Neural cell (in vitro differentiated cells): ENCODE measurements around the gene HOXB5. TPM values are rescaled to one million over a fixed set of nuclear protein-coding genes. Genes with fewer than 3 reads are reported as not detected.

Experiments used
- H2AFZ ChIP-seq: fragments of 200-600, 300-800 bp; sonication (generic), shearing (Covaris generic); 2 replicates; pipeline ENCODE4 v1.6.0; 2014; ENCODE audit warnings: low read depth, mild to moderate bottlenecking, antibody characterized with exemption, low read length, moderate library complexity
- H3F3A ChIP-seq: fragments of 200-600 bp; shearing (Covaris generic); 2 replicates; pipeline ENCODE4 v1.6.1; 2016; ENCODE audit warnings: mild to moderate bottlenecking, moderate library complexity, mixed read lengths, antibody characterized with exemption, low read length; ENCODE audit not compliant: insufficient read depth, poor library complexity, severe bottlenecking
- H3K27ac ChIP-seq: fragments of 200-600, 300-800 bp; sonication (generic), shearing (Covaris generic); 2 replicates; pipeline ENCODE4 v1.5.1; 2014; ENCODE audit warnings: mild to moderate bottlenecking, low read length, moderate library complexity
- H3K27me3 ChIP-seq: fragments of 300-800, 200-600 bp; sonication (generic), shearing (Covaris generic); 2 replicates; pipeline ENCODE4 v1.6.0; 2014; ENCODE audit warnings: mild to moderate bottlenecking, low read depth, low read length, moderate library complexity; ENCODE audit not compliant: insufficient read depth
- H3K36me3 ChIP-seq: fragments of 300-800, 200-600 bp; sonication (generic), shearing (Covaris generic); 2 replicates; pipeline ENCODE4 v1.5.1; 2014; ENCODE audit warnings: mild to moderate bottlenecking, antibody characterized with exemption, low read length, moderate library complexity; ENCODE audit not compliant: insufficient read depth
- H3K4me2 ChIP-seq: fragments of 300-800, 200-600 bp; sonication (generic), shearing (Covaris generic); 2 replicates; pipeline ENCODE4 v1.6.0; 2014; ENCODE audit warnings: mild to moderate bottlenecking, low read length
- H3K4me3 ChIP-seq: fragments of 300-800, 200-600 bp; sonication (generic), shearing (Covaris generic); 2 replicates; pipeline ENCODE4 v1.5.1; 2014; ENCODE audit warnings: mild to moderate bottlenecking, low read length, moderate library complexity
- H3K79me2 ChIP-seq: fragments of 200-600 bp; shearing (Covaris generic); replicated peaks from 2 replicates; pipeline ENCODE4 v1.6.0; 2014; ENCODE audit warnings: mild to moderate bottlenecking, low read length, moderate library complexity; ENCODE audit not compliant: insufficient read depth
- H3K9ac ChIP-seq: fragments of 300-800, 200-600 bp; sonication (generic), shearing (Covaris generic); 2 replicates; pipeline ENCODE4 v1.6.1; 2016; ENCODE audit warnings: mild to moderate bottlenecking, low read length, mixed read lengths
- H3K9me2 ChIP-seq: fragments of 200-600 bp; shearing (Covaris generic); 2 replicates; pipeline ENCODE4 v1.6.1; 2016; ENCODE audit warnings: mild to moderate bottlenecking, low read length, mixed read lengths; ENCODE audit not compliant: insufficient read depth
- H3K9me3 ChIP-seq: fragments of 200-600, 300-800 bp; sonication (generic), shearing (Covaris generic); 2 replicates; pipeline ENCODE4 v1.6.1; 2016; ENCODE audit warnings: mild to moderate bottlenecking, mixed run types, low read length, moderate library complexity, mixed read lengths
- H4K20me1 ChIP-seq: fragments of 200-600 bp; shearing (Covaris generic); 2 replicates; pipeline ENCODE4 v1.6.1; 2016; ENCODE audit warnings: mild to moderate bottlenecking, mixed run types; ENCODE audit not compliant: insufficient read depth
- CTCF ChIP-seq: fragments of 450-650 bp; IDR thresholded peaks from 2 replicates; pipeline ENCODE4 v1.5.1; 2014; ENCODE audit warnings: antibody characterized with exemption, mild to moderate bottlenecking, moderate library complexity; ENCODE audit not compliant: poor library complexity, severe bottlenecking
- EP300 ChIP-seq: fragments of 450-650 bp; conservative IDR thresholded peaks from 2 replicates; pipeline ENCODE4 v1.6.1; 2014; ENCODE audit warnings: antibody characterized with exemption, mild to moderate bottlenecking, moderate library complexity; ENCODE audit not compliant: poor library complexity, severe bottlenecking
- EZH2 ChIP-seq: fragments of 200-600, 300-800 bp; shearing (Covaris generic), sonication (generic); IDR thresholded peaks from 2 replicates; pipeline ENCODE4 v1.6.1; 2014; ENCODE audit warnings: antibody characterized with exemption, low read length, borderline replicate concordance, mild to moderate bottlenecking; ENCODE audit not compliant: insufficient read depth, poor library complexity, severe bottlenecking
- MXI1 ChIP-seq: fragments of 450-650 bp; conservative IDR thresholded peaks from 2 replicates; pipeline ENCODE4 v1.6.1; 2014; ENCODE audit warnings: antibody characterized with exemption, mild to moderate bottlenecking; ENCODE audit not compliant: poor library complexity, severe bottlenecking
- POLR2AphosphoS5 ChIP-seq: IDR thresholded peaks from 2 replicates; pipeline ENCODE4 v1.6.1; 2012
- RAD21 ChIP-seq: fragments of 450-650 bp; conservative IDR thresholded peaks from 2 replicates; pipeline ENCODE4 v1.6.1; 2014; ENCODE audit warnings: antibody characterized with exemption, mild to moderate bottlenecking, moderate library complexity
- SMC3 ChIP-seq: fragments of 450-650 bp; conservative IDR thresholded peaks from 2 replicates; pipeline ENCODE4 v1.6.1; 2014; ENCODE audit warnings: antibody characterized with exemption, mild to moderate bottlenecking, moderate library complexity; ENCODE audit not compliant: poor library complexity
- TAF1 ChIP-seq: IDR thresholded peaks from 2 replicates; pipeline ENCODE4 v1.6.1; 2012; ENCODE audit warnings: low read depth
- polyA plus RNA-seq: library from polyadenylated mRNA; depleted of rRNA; stranded (reverse); fragments of >200 nt; gene quantifications from 2 replicates; pipeline ENCODE4 v1.2.3, GENCODE V29; 2014
- TF ChIP-seq, protein P1 (sequence below): IDR thresholded peaks from 2 replicates; pipeline ENCODE4 v1.6.1; 2012; ENCODE audit warnings: borderline replicate concordance

Gene HOXB5
- polyA plus RNA-seq, 1 donor from 2014 or later: not detected

DNA sequence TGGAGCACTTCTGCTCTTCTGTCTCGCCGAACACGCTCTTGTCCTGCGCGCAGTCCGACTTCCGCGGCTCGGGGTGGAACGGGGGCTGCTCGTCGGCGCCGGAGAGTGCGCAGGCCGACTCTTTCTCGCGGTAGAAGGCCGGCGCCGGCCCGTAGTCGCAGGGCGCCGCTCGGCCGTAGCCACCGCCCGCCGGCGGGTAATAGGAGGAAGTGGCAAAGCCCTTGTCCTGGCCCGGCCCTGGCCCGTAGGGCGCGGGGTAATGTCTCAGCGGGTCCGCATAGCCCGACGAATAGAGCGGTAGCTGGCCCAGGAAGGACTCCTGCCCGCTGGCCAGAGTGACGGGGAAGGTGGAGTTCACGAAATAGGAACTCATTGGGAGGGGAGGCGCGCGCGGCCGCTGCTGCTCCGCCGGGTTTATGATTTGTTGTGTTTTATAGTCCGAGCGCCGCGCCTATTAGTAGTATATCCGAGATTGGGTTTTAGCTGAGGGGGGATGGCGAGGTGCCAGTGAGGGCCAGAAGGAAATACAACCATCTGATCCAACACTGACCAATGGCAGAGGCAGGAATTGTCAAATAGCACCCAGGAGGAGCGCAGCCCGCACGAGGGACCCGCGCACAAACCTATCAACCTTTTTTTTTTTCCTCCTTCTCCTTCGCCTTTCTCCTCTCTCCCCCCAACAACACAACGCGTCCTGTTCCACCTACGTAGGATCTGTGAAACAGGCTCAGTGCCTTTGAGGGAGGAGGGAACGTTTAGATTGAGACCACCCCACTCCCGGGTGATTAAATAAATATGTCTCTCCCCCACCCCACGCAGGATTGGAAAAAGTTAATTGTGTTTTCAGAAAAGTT, 4.4 kb upstream of the HOXB5 start:
- Histone ChIP-seq H3K9ac (no peak overlapping the region), H3F3A (no peaks in the 10 kb centered on the region), H3K36me3 (no peaks in the 10 kb centered on the region), H3K4me3 (peak overlapping the region; percentile 25), H3K9me3 (peaks cover 11% of the 10 kb centered on the region), H3K27ac (no peak overlapping the region), H3K9me2 (no peaks in the 10 kb centered on the region), H3K27me3 (peaks cover 100% of the 10 kb centered on the region), H4K20me1 (no peaks in the 10 kb centered on the region), H3K4me2 (no peak overlapping the region), H3K79me2 (no peaks in the 10 kb centered on the region), H2AFZ (no peak overlapping the region)
- no peak for TF ChIP-seq POLR2AphosphoS5
- no peak for TF ChIP-seq CTCF
- TF ChIP-seq RAD21: no peak
- no peak for TF ChIP-seq SMC3
- no peak for TF ChIP-seq EZH2
- no peak for TF ChIP-seq TAF1
- no peak for TF ChIP-seq MXI1
- no peak for TF ChIP-seq EP300
- TF ChIP-seq, protein P1, sequence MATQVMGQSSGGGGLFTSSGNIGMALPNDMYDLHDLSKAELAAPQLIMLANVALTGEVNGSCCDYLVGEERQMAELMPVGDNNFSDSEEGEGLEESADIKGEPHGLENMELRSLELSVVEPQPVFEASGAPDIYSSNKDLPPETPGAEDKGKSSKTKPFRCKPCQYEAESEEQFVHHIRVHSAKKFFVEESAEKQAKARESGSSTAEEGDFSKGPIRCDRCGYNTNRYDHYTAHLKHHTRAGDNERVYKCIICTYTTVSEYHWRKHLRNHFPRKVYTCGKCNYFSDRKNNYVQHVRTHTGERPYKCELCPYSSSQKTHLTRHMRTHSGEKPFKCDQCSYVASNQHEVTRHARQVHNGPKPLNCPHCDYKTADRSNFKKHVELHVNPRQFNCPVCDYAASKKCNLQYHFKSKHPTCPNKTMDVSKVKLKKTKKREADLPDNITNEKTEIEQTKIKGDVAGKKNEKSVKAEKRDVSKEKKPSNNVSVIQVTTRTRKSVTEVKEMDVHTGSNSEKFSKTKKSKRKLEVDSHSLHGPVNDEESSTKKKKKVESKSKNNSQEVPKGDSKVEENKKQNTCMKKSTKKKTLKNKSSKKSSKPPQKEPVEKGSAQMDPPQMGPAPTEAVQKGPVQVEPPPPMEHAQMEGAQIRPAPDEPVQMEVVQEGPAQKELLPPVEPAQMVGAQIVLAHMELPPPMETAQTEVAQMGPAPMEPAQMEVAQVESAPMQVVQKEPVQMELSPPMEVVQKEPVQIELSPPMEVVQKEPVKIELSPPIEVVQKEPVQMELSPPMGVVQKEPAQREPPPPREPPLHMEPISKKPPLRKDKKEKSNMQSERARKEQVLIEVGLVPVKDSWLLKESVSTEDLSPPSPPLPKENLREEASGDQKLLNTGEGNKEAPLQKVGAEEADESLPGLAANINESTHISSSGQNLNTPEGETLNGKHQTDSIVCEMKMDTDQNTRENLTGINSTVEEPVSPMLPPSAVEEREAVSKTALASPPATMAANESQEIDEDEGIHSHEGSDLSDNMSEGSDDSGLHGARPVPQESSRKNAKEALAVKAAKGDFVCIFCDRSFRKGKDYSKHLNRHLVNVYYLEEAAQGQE: no peak

DNA sequence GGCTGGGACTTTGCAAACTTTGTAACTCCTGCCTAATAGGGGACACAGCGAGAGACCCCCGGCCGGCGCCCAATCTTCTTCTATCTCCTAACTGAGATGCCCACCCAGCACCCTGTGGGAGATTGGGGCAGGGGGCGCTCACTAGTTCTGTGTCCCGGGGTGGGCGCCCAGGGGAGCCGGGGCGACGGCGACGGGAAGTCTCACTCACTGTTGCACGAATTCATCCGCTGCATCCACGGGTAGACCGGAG, 3.9 kb upstream of the HOXB5 start:
- TF ChIP-seq MXI1: no peak
- no peak for TF ChIP-seq CTCF
- TF ChIP-seq, protein P1: no peak
- TF ChIP-seq TAF1: no peak
- TF ChIP-seq POLR2AphosphoS5: no peak
- no peak for TF ChIP-seq RAD21
- no peak for TF ChIP-seq SMC3
- no peak for TF ChIP-seq EP300
- no peak for TF ChIP-seq EZH2
- H4K20me1 ChIP-seq: no peaks in the 10 kb centered on the region
- H3K27me3 ChIP-seq: peaks cover 100% of the 10 kb centered on the region
- H3K79me2 ChIP-seq: no peaks in the 10 kb centered on the region
- H3K9ac ChIP-seq: no peak overlapping the region
- H3K4me3 ChIP-seq: peak overlapping the region; percentile 25
- H3F3A ChIP-seq: no peaks in the 10 kb centered on the region
- H3K36me3 ChIP-seq: no peaks in the 10 kb centered on the region
- H3K9me3 ChIP-seq: peaks cover 6% of the 10 kb centered on the region
- H2AFZ ChIP-seq: no peak overlapping the region
- no peaks in the 10 kb centered on the region for H3K9me2 ChIP-seq
- no peak overlapping the region for H3K27ac ChIP-seq
- H3K4me2 ChIP-seq: no peak overlapping the region
